Heart right ventricle (tissue), 16 donors: ENCODE results near the gene KRTAP10-2. TPM values are rescaled to one million over a fixed set of nuclear protein-coding genes. Genes with fewer than 3 reads are reported as not detected.

Experiments
- ATAC-seq, 8 donors: fragments of 200-7000 bp; cut with Tn5 transposase; one replicate each; pipeline ENCODE4 v1.9.1; 2020; ENCODE audit warnings: mild to moderate bottlenecking in 8 of 8, moderate library complexity in 8 of 8, moderate number of reproducible peaks in 1 of 8
- DNase-seq, 2 donors: peaks; one replicate each; pipeline ENCODE4 v3.0.0-alpha.2; 2020
- H3K27ac ChIP-seq, 10 donors: fragments of 200-600 bp; sonication (generic) in 2 of 10; one replicate each; pipeline versions ENCODE4 v1.5.0 to v1.8.0; 2020 to 2022; ENCODE audit warnings: mild to moderate bottlenecking in 3 of 10
- H3K27me3 ChIP-seq, 7 donors: fragments of 200-600 bp; one replicate each; pipeline ENCODE4 v1.8.0; 2021 to 2022; ENCODE audit warnings: mild to moderate bottlenecking in 2 of 7
- H3K36me3 ChIP-seq, 9 donors: fragments of 200-600 bp; sonication (generic) in 1 of 9; one replicate each; pipeline versions ENCODE4 v1.5.0 to v1.8.0; 2020 to 2022; ENCODE audit warnings: mild to moderate bottlenecking in 2 of 9
- H3K4me1 ChIP-seq, 9 donors: fragments of 200-600 bp; sonication (generic) in 1 of 9; one replicate each; pipeline versions ENCODE4 v1.5.0 to v1.8.0; 2020 to 2022; ENCODE audit warnings: mild to moderate bottlenecking in 4 of 9
- H3K4me3 ChIP-seq, 10 donors: fragments of 200-600 bp; sonication (generic) in 2 of 10; one replicate each; pipeline versions ENCODE4 v1.5.0 to v1.8.0; 2020 to 2022; ENCODE audit warnings: mild to moderate bottlenecking in 7 of 10, moderate library complexity in 2 of 10
- H3K9me3 ChIP-seq, 11 donors: fragments of 200-600 bp in 10 of 11; sonication (generic) in 2 of 11; one replicate each; pipeline versions ENCODE4 v1.5.0 to v1.8.0; 2013 to 2022; ENCODE audit warnings: mild to moderate bottlenecking in 2 of 11, control low read depth in 1 of 11, moderate library complexity in 1 of 11
- WGBS, 2 donors: extraction: QIAGEN DNeasy Blood & Tissue Kit; methylation state at CpG; one replicate each; pipeline ENCODE4 v1.1.7; 2013; ENCODE audit warnings: inconsistent platforms in 1 of 2; 5-methylcytosine and 5-hydroxymethylcytosine counted together
- intact Hi-C, 10 donors: fragments of 100-400 bp; cut with DNase I; formaldehyde crosslinking; loops; one replicate each; pipeline versions ENCODE4 v1.11.1 to v1.14.2; 2022
- polyA plus RNA-seq, 2 donors: library from polyadenylated mRNA; stranded (reverse); fragments of 200-250 nt; gene quantifications; one replicate each; pipeline ENCODE4 v1.2.3, GENCODE V29; 2013
- total RNA-seq, 10 donors: library from RNA; stranded (reverse); fragmentation: NEBNext Ultra II Directional in 3 of 10; extraction: Animal tissue kit (Norgen Biotek cat#: 25700) in 3 of 10; gene quantifications; one replicate each; pipeline versions ENCODE4 v1.2.1 to v1.2.4, GENCODE V29; 2021 to 2023
- TF ChIP-seq, protein P1 (sequence below), 9 donors: fragments of 200-600 bp; sonication (generic) in 2 of 9; IDR thresholded peaks; one replicate each; pipeline versions ENCODE4 v1.5.0 to v1.8.0; 2021 to 2022; ENCODE audit warnings: antibody characterized with exemption in 9 of 9, mild to moderate bottlenecking in 5 of 9, moderate library complexity in 1 of 9
- donor health status: Arrhythmogenic right ventricular cardiomyopathy.
- donor health status: ischemic (EF 13 %, LVEDD 7.1; RV severe dilation, severe dysfunction).
- donor health status: healthy with polysubstance abuse.
- donor health status: DM: no; HTN: yes; CAD: no.
- donor health status: DM: no; HTN: no; CAD: no.
- donor health status: ischemic (EF 25% LVEDD 6.9; RV normal size, moderate dysfunction).
- donor health status: ischemic (EF 25% LVEDD 5.7; RV mildly dilated, moderate dysfunction).
- donor health status: healthy.
- donor health status: DM: yes; HTN: yes; CAD: no.
- donor health status: Ischemic cardiomyopathy.
- donor health status: ischemic (EF 35%, LVEDD 5.7; RV mildly dilated, moderate dysfunction).
- donor health status: nonischemic (EF 11% LVEDD 7.7; RV severe dilation, severe dysfunction).
- donor health status: DM: yes; HTN: yes; CAD: no.
- donor health status: PGD.
- donor health status: ischemic (EF 29% LVEDD 5.4; RV normal size, mild dysfunction).
- donor health status: nonischemic (EF 23%, LVEDD 6.1; RV moderate dilation, normal function).

The KRTAP10-2 gene
- total and polyA plus RNA-seq, 12 donors, result not detected

DNA sequence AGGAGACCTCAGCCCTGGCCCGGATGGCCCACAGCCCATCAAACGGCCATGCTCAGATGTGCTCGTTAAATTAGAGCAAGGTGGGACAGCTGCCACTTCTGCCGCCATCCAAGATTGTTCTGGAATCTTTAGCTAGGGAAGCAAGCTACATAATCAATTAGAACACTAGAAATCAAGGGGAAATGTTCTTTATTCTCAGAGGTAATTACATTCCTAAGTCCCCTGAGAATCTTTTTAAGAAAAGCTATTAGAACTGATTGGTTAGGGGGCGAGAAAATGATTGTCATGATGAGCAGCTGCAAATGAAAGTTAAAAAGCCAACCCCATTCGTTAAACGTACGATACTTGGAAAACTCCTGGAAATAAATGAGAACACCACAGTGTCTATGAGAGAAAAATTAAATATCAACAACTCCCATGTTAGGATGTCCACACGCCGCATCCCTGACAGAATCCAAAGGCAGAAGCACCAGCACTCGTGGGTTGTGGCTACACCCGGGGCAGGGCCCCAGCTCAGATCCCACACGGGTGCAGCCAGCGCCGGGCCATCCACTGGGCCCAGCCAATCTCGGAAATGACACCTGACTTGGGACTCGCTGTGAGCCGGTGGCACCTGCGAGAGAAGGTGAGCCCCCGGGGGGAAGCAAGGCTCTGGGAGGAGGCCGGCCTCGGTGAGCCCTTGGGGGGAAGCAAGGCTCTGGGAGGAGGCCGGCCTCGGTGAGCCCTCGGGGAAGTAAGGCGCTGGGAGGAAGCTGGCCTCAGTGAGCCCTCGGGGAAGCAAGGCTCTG lies 48.9 kb downstream of the KRTAP10-2 start:
- no peaks in the 10 kb centered on the region for H3K9me3 ChIP-seq
- intact Hi-C loops, result no loop called here
- DNase-seq (no peak), ATAC-seq (no peak)
- H3K4me3 ChIP-seq, result no peak overlapping the region
- TF ChIP-seq, protein P1, sequence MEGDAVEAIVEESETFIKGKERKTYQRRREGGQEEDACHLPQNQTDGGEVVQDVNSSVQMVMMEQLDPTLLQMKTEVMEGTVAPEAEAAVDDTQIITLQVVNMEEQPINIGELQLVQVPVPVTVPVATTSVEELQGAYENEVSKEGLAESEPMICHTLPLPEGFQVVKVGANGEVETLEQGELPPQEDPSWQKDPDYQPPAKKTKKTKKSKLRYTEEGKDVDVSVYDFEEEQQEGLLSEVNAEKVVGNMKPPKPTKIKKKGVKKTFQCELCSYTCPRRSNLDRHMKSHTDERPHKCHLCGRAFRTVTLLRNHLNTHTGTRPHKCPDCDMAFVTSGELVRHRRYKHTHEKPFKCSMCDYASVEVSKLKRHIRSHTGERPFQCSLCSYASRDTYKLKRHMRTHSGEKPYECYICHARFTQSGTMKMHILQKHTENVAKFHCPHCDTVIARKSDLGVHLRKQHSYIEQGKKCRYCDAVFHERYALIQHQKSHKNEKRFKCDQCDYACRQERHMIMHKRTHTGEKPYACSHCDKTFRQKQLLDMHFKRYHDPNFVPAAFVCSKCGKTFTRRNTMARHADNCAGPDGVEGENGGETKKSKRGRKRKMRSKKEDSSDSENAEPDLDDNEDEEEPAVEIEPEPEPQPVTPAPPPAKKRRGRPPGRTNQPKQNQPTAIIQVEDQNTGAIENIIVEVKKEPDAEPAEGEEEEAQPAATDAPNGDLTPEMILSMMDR (IDR thresholded peaks at IDR 0.05), result no peak
- H3K36me3 ChIP-seq, result no peaks in the 10 kb centered on the region
- no peak overlapping the region for H3K27ac ChIP-seq
- H3K4me1 ChIP-seq, result peaks cover 0 to 7% (median 4%) of the 10 kb centered on the region in 9 donors
- peaks cover 0 to 40% (median 6%) of the 10 kb centered on the region in 7 donors for H3K27me3 ChIP-seq
- 86 to 89% methylated on average over 27 of the region's 27 CpGs for WGBS, 2 donors

Other genes starting within 250 kb of the KRTAP10-2 start
- gene CFAP410, start 212.1 kb downstream of the KRTAP10-2 start, total RNA-seq, result 10 to 100 TPM; 10.9 to 15.8 (median 13.3) TPM
- 10 to 100 TPM; 27.6 to 34.7 TPM for gene CFAP410, start 212.1 kb downstream of the KRTAP10-2 start, polyA plus RNA-seq
- gene TRPM2, start 197.9 kb downstream of the KRTAP10-2 start, total RNA-seq, result 1 to 10 TPM in 5 of 10 donors, under 1 TPM in 5; 0.34 to 8.5 (median 0.89) TPM
- 1 to 10 TPM; 1.2 to 2.4 TPM for gene TRPM2, start 197.9 kb downstream of the KRTAP10-2 start, polyA plus RNA-seq
- gene LRRC3, start 96.0 kb downstream of the KRTAP10-2 start, total RNA-seq, result 1 to 10 TPM; 1.2 to 3.2 (median 2.1) TPM
- gene LRRC3, start 96.0 kb downstream of the KRTAP10-2 start, polyA plus RNA-seq, result 1 to 10 TPM; 1.2 to 2.3 TPM
- not detected for gene KRTAP10-1, start 11.3 kb downstream of the KRTAP10-2 start, total RNA-seq
- gene KRTAP10-1, start 11.3 kb downstream of the KRTAP10-2 start, polyA plus RNA-seq, result not detected
- not detected for gene KRTAP10-3, start 7.3 kb upstream of the KRTAP10-2 start, total RNA-seq
- gene KRTAP10-3, start 7.3 kb upstream of the KRTAP10-2 start, polyA plus RNA-seq, result not detected
- not detected for gene KRTAP10-4, start 22.2 kb upstream of the KRTAP10-2 start, total RNA-seq
- gene KRTAP10-4, start 22.2 kb upstream of the KRTAP10-2 start, polyA plus RNA-seq, result not detected
- not detected for gene KRTAP10-5, start 29.1 kb upstream of the KRTAP10-2 start, total RNA-seq
- not detected for gene KRTAP10-5, start 29.1 kb upstream of the KRTAP10-2 start, polyA plus RNA-seq
- gene KRTAP10-6, start 41.0 kb upstream of the KRTAP10-2 start, total RNA-seq, result not detected
- gene KRTAP10-6, start 41.0 kb upstream of the KRTAP10-2 start, polyA plus RNA-seq, result not detected
- gene KRTAP10-7, start 49.1 kb upstream of the KRTAP10-2 start, total RNA-seq, result not detected
- not detected for gene KRTAP10-7, start 49.1 kb upstream of the KRTAP10-2 start, polyA plus RNA-seq
- not detected for gene KRTAP10-8, start 60.6 kb upstream of the KRTAP10-2 start, total RNA-seq
- not detected for gene KRTAP10-8, start 60.6 kb upstream of the KRTAP10-2 start, polyA plus RNA-seq
- not detected for gene KRTAP10-9, start 75.6 kb upstream of the KRTAP10-2 start, total RNA-seq
- not detected for gene KRTAP10-9, start 75.6 kb upstream of the KRTAP10-2 start, polyA plus RNA-seq
- not detected for gene KRTAP10-10, start 85.9 kb upstream of the KRTAP10-2 start, total RNA-seq
- not detected for gene KRTAP10-10, start 85.9 kb upstream of the KRTAP10-2 start, polyA plus RNA-seq
- not detected for gene KRTAP10-11, start 94.9 kb upstream of the KRTAP10-2 start, total RNA-seq
- not detected for gene KRTAP10-11, start 94.9 kb upstream of the KRTAP10-2 start, polyA plus RNA-seq
- gene KRTAP12-4, start 103.2 kb upstream of the KRTAP10-2 start, total RNA-seq, result not detected
- not detected for gene KRTAP12-4, start 103.2 kb upstream of the KRTAP10-2 start, polyA plus RNA-seq
- not detected for gene KRTAP12-3, start 106.4 kb upstream of the KRTAP10-2 start, total RNA-seq
- not detected for gene KRTAP12-3, start 106.4 kb upstream of the KRTAP10-2 start, polyA plus RNA-seq
- not detected for gene KRTAP12-2, start 115.4 kb upstream of the KRTAP10-2 start, total RNA-seq
- gene KRTAP12-2, start 115.4 kb upstream of the KRTAP10-2 start, polyA plus RNA-seq, result not detected
- not detected for gene KRTAP12-1, start 130.7 kb upstream of the KRTAP10-2 start, total RNA-seq
- gene KRTAP12-1, start 130.7 kb upstream of the KRTAP10-2 start, polyA plus RNA-seq, result not detected
- gene KRTAP10-12, start 145.7 kb upstream of the KRTAP10-2 start, total RNA-seq, result not detected
- not detected for gene KRTAP10-12, start 145.7 kb upstream of the KRTAP10-2 start, polyA plus RNA-seq
- 1 to 10 TPM in 4 of 10 donors, under 1 TPM in 3, not detected in 3; 0.12 to 2.1 (median 1.0) TPM for gene TSPEAR, start 160.1 kb upstream of the KRTAP10-2 start, total RNA-seq
- gene TSPEAR, start 160.1 kb upstream of the KRTAP10-2 start, polyA plus RNA-seq, result 1 to 10 TPM in 1 of 2 donors, under 1 TPM in 1; under 0.01 to 3.4 TPM